Thyroid gland (tissue), 4 donors: ENCODE results near the gene SEPTIN8. TPM values are rescaled to one million over a fixed set of nuclear protein-coding genes. Genes with fewer than 3 reads are reported as not detected.
A peak's percentile ranks its signal among the peaks of the same experiment; 100 is the strongest.

Experiments
- DNase-seq, 2 donors: peaks; one replicate each; pipeline ENCODE4 v3.0.0-alpha.2; 2019
- H3K27ac ChIP-seq, 3 donors: fragments of 200-600 bp; sonication (generic); 1 replicate in 2 of 3; 2 replicates in 1 of 3; pipeline ENCODE4 v1.5.1; 2016 to 2019; ENCODE audit warnings: mild to moderate bottlenecking in 1 of 3, moderate library complexity in 1 of 3
- H3K27me3 ChIP-seq: fragments of 200-600 bp; sonication (generic); one replicate; pipeline ENCODE4 v1.5.1; 2019
- H3K36me3 ChIP-seq, 2 donors: fragments of 200-600 bp; sonication (generic); one replicate each; pipeline ENCODE4 v1.5.1; 2016 to 2019
- H3K4me1 ChIP-seq, 2 donors: fragments of 200-600 bp; sonication (generic); one replicate each; pipeline ENCODE4 v1.5.1; 2017 to 2019
- H3K4me3 ChIP-seq, 3 donors: fragments of 200-600 bp; sonication (generic); replicated peaks in 1 of 3; 1 replicate in 2 of 3; 2 replicates in 1 of 3; pipeline ENCODE4 v1.5.1; 2016; ENCODE audit warnings: mild to moderate bottlenecking in 1 of 3
- H3K9me3 ChIP-seq: fragments of 200-600 bp; sonication (generic); one replicate; pipeline ENCODE4 v1.5.1; 2017
- CTCF ChIP-seq, 6 experiments: fragments of 200-600 bp in 3 of 6; fragments of 450-650 bp in 3 of 6; sonication (generic) in 3 of 6; IDR thresholded peaks; one replicate each; pipeline ENCODE4 v1.5.1; 2016 to 2019; ENCODE audit warnings: antibody characterized with exemption in 6 of 6, mild to moderate bottlenecking in 2 of 6, inconsistent platforms in 1 of 6, moderate library complexity in 1 of 6
- POLR2A ChIP-seq, 2 donors: fragments of 450-650 bp; IDR thresholded peaks; one replicate each; pipeline ENCODE4 v1.6.1; 2017; ENCODE audit warnings: antibody characterized with exemption in 2 of 2, mild to moderate bottlenecking in 2 of 2, moderate library complexity in 1 of 2
- WGBS, 2 donors: methylation state at CpG; one replicate each; pipeline ENCODE4 v1.1.5; 2017; 5-methylcytosine and 5-hydroxymethylcytosine counted together
- intact Hi-C: fragments of 100-400 bp; cut with DNase I; formaldehyde crosslinking; loops from one replicate; pipeline ENCODE4 v1.15.1; 2023
- total RNA-seq, 4 donors: library from RNA; depleted of rRNA; stranded (reverse); fragments of >200 nt; gene quantifications; one replicate each; pipeline ENCODE4 v1.2.3, GENCODE V29; 2016

The SEPTIN8 gene
- total RNA-seq, 4 donors from 2014 or later, result 41.9 to 57.7 (median 46.7) TPM

- no peaks in the 10 kb centered on the region for H3K9me3 ChIP-seq
- H3K27ac ChIP-seq, result no peak overlapping the region
- H3K4me3 ChIP-seq, result no peak overlapping the region
- no peaks in the 10 kb centered on the region for H3K27me3 ChIP-seq
- intact Hi-C loops, result loop anchor here (10.0 kb wide), 1 partner anchor 75 kb away; no protein-coding TSS in a partner anchor
- H3K36me3 ChIP-seq, result no peaks in the 10 kb centered on the region
- no peak for DNase-seq
- 90 to 100% methylated on average over 2 of the region's 2 CpGs for WGBS, 2 donors
- TF ChIP-seq CTCF (IDR thresholded peaks at IDR 0.05), result no peak
- no peak for TF ChIP-seq POLR2A (IDR thresholded peaks at IDR 0.05)
- peaks cover 5 to 24% of the 10 kb centered on the region in 2 donors for H3K4me1 ChIP-seq
These were observed 27.5 kb downstream of the SEPTIN8 start for GRCh38 chr5:132749506-132749905.

- no peak for DNase-seq
- intact Hi-C loops, result loop anchor here (10.0 kb wide), 1 partner anchor 76 kb away; no protein-coding TSS in a partner anchor
- Histone ChIP-seq H3K4me3 (no peak overlapping the region), H3K27me3 (no peaks in the 10 kb centered on the region), H3K4me1 (peaks cover 5 to 24% of the 10 kb centered on the region in 2 donors), H3K36me3 (no peaks in the 10 kb centered on the region), H3K9me3 (no peaks in the 10 kb centered on the region), H3K27ac (no peak overlapping the region)
- TF ChIP-seq CTCF (IDR thresholded peaks at IDR 0.05), result no peak
- TF ChIP-seq POLR2A (IDR thresholded peaks at IDR 0.05), result no peak
- 94 to 97% methylated on average over 10 of the region's 10 CpGs for WGBS, 2 donors
These were observed 28.5 kb downstream of the SEPTIN8 start for GRCh38 chr5:132748522-132749000.

GRCh38 chr5:132747616-132748440, 29.2 kb downstream of the SEPTIN8 start:
- H3K36me3 ChIP-seq, result no peaks in the 10 kb centered on the region
- intact Hi-C loops, result loop anchor here (10.0 kb wide), 1 partner anchor 77 kb away; no protein-coding TSS in a partner anchor
- TF ChIP-seq POLR2A (IDR thresholded peaks at IDR 0.05), result no peak
- no peak overlapping the region for H3K27ac ChIP-seq
- H3K9me3 ChIP-seq, result no peaks in the 10 kb centered on the region
- DNase-seq, result peak; percentile 17 to 28
- H3K27me3 ChIP-seq, result no peaks in the 10 kb centered on the region
- peaks cover 0 to 18% of the 10 kb centered on the region in 2 donors for H3K4me1 ChIP-seq
- H3K4me3 ChIP-seq, result peak overlapping the region; percentile 18 to 66 (median 47)
- WGBS, 2 donors, result 49 to 63% methylated on average over 30 to 34 of the region's 76 CpGs

GRCh38 chr5:132746954-132747615, 30.0 kb downstream of the SEPTIN8 start, which contains the start of gene CCNI2:
CCNI2 (plus strand) TSS chr5:132747426; CDS start chr5:132747496, 70 bp downstream.
- WGBS, 2 donors, result 4 to 16% methylated on average over 6 to 29 of the region's 59 CpGs
- peak within 1 kb of the TSS; percentile 18 to 66 (median 47) for H3K4me3 ChIP-seq

More at GRCh38 chr5:132746954-132747615, 30.0 kb downstream of the SEPTIN8 start, which contains the start of gene CCNI2:
- TF ChIP-seq POLR2A (IDR thresholded peaks at IDR 0.05) (peak in 1 of 2 donors; percentile 30), CTCF (IDR thresholded peaks at IDR 0.05) (peak in 4 of 6 experiments; percentile 25 to 42 (median 35))
- Histone ChIP-seq H3K36me3 (no peaks in the 10 kb centered on the region), H3K4me1 (peaks cover 0 to 15% of the 10 kb centered on the region in 2 donors), H3K27me3 (no peaks in the 10 kb centered on the region), H3K27ac (no peak within 1 kb of the TSS), H3K9me3 (no peaks in the 10 kb centered on the region)
- intact Hi-C loops, result loop anchor here (10.0 kb wide), 1 partner anchor 78 kb away; no protein-coding TSS in a partner anchor
- peak; percentile 60 to 71 for DNase-seq
